Measurements from ENCODE around the gene LMLN.

DNA sequence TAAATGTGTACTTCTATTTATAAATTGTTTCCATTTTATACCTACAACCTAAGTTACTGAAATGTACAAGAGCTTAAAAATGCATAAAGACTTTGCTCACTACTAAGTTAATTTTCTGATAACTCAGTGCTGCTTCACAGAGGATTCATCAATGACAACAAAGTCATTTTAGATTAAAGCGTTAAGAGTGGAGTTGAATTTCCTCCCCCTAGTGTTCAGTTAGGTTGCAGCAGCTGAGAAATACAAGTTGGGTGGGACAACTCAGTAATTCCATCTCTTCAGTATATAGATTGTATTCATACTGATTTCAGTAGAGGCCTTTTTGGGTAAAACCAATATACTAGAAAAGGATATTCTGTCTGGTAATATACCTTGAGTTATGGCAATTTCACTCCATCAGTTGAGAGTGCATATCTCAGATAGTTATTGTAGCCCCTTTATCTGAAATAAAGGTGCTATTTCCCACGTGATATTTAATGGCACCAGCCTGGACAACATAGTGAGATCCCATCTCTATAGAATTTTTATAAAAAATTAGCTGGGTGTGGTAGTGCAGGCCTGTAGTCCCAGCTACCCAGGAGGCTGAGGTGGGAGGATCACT is 17.0 kb upstream of the LMLN start:
- TF ChIP-seq, protein P1, sequence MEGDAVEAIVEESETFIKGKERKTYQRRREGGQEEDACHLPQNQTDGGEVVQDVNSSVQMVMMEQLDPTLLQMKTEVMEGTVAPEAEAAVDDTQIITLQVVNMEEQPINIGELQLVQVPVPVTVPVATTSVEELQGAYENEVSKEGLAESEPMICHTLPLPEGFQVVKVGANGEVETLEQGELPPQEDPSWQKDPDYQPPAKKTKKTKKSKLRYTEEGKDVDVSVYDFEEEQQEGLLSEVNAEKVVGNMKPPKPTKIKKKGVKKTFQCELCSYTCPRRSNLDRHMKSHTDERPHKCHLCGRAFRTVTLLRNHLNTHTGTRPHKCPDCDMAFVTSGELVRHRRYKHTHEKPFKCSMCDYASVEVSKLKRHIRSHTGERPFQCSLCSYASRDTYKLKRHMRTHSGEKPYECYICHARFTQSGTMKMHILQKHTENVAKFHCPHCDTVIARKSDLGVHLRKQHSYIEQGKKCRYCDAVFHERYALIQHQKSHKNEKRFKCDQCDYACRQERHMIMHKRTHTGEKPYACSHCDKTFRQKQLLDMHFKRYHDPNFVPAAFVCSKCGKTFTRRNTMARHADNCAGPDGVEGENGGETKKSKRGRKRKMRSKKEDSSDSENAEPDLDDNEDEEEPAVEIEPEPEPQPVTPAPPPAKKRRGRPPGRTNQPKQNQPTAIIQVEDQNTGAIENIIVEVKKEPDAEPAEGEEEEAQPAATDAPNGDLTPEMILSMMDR (conservative IDR thresholded peaks at IDR 0.05; ENCODE audit: low read length): peak; percentile 85
- TF ChIP-seq EZH2phosphoT487 (IDR thresholded peaks at IDR 0.05; ENCODE audit: borderline replicate concordance): no peak
